NB4 (cell line): ENCODE data around the gene F5.

Experiments used
- DNase-seq: peaks from one replicate; pipeline ENCODE4 v3.0.0; 2010; ENCODE audit warnings: low read depth
- H3K4me3 ChIP-seq: one replicate; pipeline ENCODE4 v1.5.1; 2011; ENCODE audit warnings: mild to moderate bottlenecking, low read depth, low read length, moderate library complexity
- CTCF ChIP-seq: IDR thresholded peaks from one replicate; pipeline ENCODE4 v1.5.1; 2012; ENCODE audit warnings: low read depth, low read length
- MYC ChIP-seq: IDR thresholded peaks from 2 replicates; pipeline ENCODE4 v1.6.1; 2011; ENCODE audit warnings: low read depth, low read length
- POLR2A ChIP-seq: IDR thresholded peaks from 2 replicates; pipeline ENCODE4 v1.6.1; 2011; ENCODE audit warnings: mild to moderate bottlenecking; ENCODE audit not compliant: insufficient read length; ENCODE audit errors: extremely low read depth
- TF ChIP-seq, protein P1 (sequence below): IDR thresholded peaks from 2 replicates; pipeline ENCODE4 v1.6.1; 2011; ENCODE audit warnings: low read depth, low read length

F5 gene

DNA sequence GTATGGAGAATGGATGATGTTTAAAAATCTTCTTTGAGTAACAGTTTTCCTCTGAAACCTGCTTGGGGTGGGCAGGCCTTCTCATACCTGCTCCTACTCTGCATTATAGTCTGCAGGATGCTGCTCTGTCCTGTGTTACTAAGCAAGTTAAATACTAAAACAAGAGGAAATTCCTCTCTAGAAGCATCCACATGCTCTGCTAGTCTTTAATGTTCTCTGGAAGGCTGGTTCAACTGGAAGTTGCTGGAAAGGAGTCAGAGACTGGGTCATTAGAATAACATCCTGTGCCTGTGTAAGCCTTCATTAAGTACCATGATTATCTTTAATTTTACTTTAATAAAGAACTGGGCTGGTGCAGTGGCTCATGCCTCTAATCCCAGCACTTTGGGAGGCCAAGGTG, 37.8 kb upstream of the F5 start:
- TF ChIP-seq MYC: no peak
- TF ChIP-seq, protein P1, sequence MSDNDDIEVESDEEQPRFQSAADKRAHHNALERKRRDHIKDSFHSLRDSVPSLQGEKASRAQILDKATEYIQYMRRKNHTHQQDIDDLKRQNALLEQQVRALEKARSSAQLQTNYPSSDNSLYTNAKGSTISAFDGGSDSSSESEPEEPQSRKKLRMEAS: no peak
- no peak for TF ChIP-seq POLR2A
- no peak for TF ChIP-seq CTCF
- no peak for DNase-seq
- H3K4me3 ChIP-seq: no peak overlapping the region

DNA sequence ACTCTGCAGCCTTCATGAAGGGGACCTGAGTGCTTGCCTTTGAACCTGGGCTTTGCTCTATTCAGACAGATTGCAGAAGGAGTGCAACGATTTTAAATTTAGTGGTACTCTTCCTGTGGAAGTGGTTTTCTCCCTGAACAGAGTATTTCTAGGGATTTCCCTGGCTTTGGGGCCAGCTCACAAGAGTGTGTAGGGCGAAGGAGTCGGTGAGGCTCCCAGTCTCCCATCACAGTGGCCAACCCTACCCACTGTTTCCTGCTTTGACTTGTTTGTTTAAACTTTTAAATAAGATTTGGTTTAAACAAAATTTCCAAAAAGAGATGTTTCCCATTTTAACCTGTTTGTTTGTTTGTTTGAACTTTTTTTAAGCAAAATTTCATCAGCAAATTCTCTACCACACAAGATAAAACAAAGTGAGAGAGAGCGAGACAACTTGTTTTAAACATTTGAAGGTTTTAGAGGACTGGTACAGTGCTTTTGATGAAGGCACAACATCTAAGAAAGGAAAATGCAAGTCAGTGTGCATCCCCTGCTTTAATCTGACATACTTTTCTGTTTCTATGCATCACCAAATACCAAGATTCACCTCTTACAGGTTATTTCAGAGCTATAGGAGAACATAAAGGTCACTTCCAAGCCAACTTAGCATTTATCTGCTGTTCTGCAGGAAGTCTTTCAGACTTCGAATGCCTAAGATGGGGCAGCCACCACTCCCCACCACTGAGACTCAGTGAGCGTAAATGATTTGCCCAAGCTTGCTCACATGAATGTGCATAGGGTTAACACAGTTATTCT, 37.0 kb upstream of the F5 start:
- no peak overlapping the region for H3K4me3 ChIP-seq
- DNase-seq: no peak
- TF ChIP-seq, protein P1: no peak
- TF ChIP-seq POLR2A (no peak), CTCF (no peak), MYC (no peak)

GRCh38 chr1:169620565-169620964, 34.3 kb upstream of the F5 start:
- H3K4me3 ChIP-seq: no peak overlapping the region
- TF ChIP-seq CTCF (no peak), POLR2A (no peak), MYC (no peak)
- TF ChIP-seq, protein P1: no peak

GRCh38 chr1:169618367-169618766, 32.1 kb upstream of the F5 start:
- TF ChIP-seq, protein P1: no peak
- no peak for TF ChIP-seq CTCF
- TF ChIP-seq POLR2A: no peak
- no peak for TF ChIP-seq MYC
- H3K4me3 ChIP-seq: no peak overlapping the region
- no peak for DNase-seq

More at GRCh38 chr1:169620565-169620964, 34.3 kb upstream of the F5 start:
- DNase-seq: no peak

GRCh38 chr1:169615803-169616202, 29.5 kb upstream of the F5 start:
- DNase-seq: no peak
- H3K4me3 ChIP-seq: no peak overlapping the region
- TF ChIP-seq CTCF (no peak), POLR2A (no peak), MYC (no peak)
- TF ChIP-seq, protein P1: no peak
